Stomach (tissue), 4 donors: ENCODE data around the gene ZNF658.
"Not testable (repeated sequence)": the region's sequence is repeated elsewhere in the genome, so short reads cannot be mapped to it uniquely, and the experiment has no call there.

Experiments used
- CTCF ChIP-seq, 7 experiments: fragments of 450-650 bp in 4 of 7; fragments of 200-600 bp in 3 of 7; sonication (generic) in 3 of 7; IDR thresholded peaks; one replicate each; pipeline ENCODE4 v1.5.1; 2016 to 2019; ENCODE audit warnings: antibody characterized with exemption in 7 of 7, control low read depth in 2 of 7, mild to moderate bottlenecking in 1 of 7
- POLR2AphosphoS5 ChIP-seq, 3 donors: sonication (generic); formaldehyde crosslinking; IDR thresholded peaks; one replicate each; pipeline ENCODE4 v1.6.1; 2016; ENCODE audit warnings: antibody characterized with exemption in 3 of 3

DNA sequence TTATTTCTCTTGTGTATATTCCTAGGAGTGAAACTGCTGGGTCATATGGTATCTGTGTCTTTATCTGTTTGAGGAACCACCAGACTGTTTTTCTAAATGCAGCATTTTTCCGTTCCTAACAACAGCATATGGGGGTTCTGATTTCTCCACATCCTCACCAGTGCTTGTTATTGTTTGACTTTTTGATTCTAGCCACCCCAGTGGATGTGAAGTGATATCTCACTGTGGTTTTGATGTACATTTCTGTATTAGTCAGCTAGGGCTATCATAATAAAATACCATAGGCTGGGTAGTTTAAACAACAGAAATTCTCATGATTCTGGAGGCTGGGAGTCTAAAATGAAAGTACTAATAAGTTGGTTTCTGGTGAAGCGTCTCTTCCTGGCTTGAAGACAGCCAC, 9.0 kb downstream of the ZNF658 start:
- TF ChIP-seq CTCF, POLR2AphosphoS5 (IDR thresholded peaks at IDR 0.05): not testable (repeated sequence)
